GM12878 (cell line): ENCODE data around the gene BDH1. TPM values are rescaled to one million over a fixed set of nuclear protein-coding genes. Genes with fewer than 3 reads are reported as not detected.

Experiments
- BACH1 ChIP-seq: fragments of 450-650 bp; IDR thresholded peaks from 2 replicates; pipeline ENCODE4 v1.6.1; 2017; ENCODE audit warnings: mild to moderate bottlenecking, borderline replicate concordance
- CHD2 ChIP-seq: IDR thresholded peaks from 2 replicates; pipeline ENCODE4 v1.6.1; 2011; ENCODE audit warnings: low read depth, low read length, improper control_type of control experiment, borderline replicate concordance
- CTCF ChIP-seq, 3 experiments: IDR thresholded peaks in 2 of 3; conservative IDR thresholded peaks in 1 of 3; 2 replicates each; pipeline ENCODE4 v1.5.1; 2011; ENCODE audit warnings: low read depth in 3 of 3, low read length in 3 of 3, mild to moderate bottlenecking in 3 of 3, control low read depth in 2 of 3, moderate library complexity in 2 of 3, inconsistent platforms in 1 of 3, mixed read lengths in 1 of 3; ENCODE audit not compliant: control insufficient read depth in 2 of 3, insufficient read depth in 1 of 3; ENCODE audit errors: extremely low read depth in 1 of 3
- EGR1 ChIP-seq, 2 experiments: IDR thresholded peaks; 1 replicate in 1 of 2; 2 replicates in 1 of 2; pipeline ENCODE4 v1.6.1; 2011 to 2012; ENCODE audit warnings: low read depth in 2 of 2, low read length in 2 of 2, borderline replicate concordance in 1 of 2, mild to moderate bottlenecking in 1 of 2, moderate library complexity in 1 of 2
- HDAC6 ChIP-seq: fragments of 200-600 bp; sonication (generic); IDR thresholded peaks from one replicate; pipeline ENCODE4 v1.8.0; 2017; ENCODE audit warnings: antibody characterized with exemption; ENCODE audit not compliant: unreplicated experiment
- IKZF1 ChIP-seq: fragments of 450-650 bp; conservative IDR thresholded peaks from 2 replicates; pipeline ENCODE4 v1.6.1; 2017; ENCODE audit warnings: antibody characterized with exemption, mild to moderate bottlenecking
- IRF3 ChIP-seq: fragments of 450-650 bp; IDR thresholded peaks from 2 replicates; pipeline ENCODE4 v1.6.1; 2014; ENCODE audit warnings: mild to moderate bottlenecking
- NBN ChIP-seq: fragments of 450-650 bp; IDR thresholded peaks from 2 replicates; pipeline ENCODE4 v1.6.1; 2016
- NFYB ChIP-seq: IDR thresholded peaks from 2 replicates; pipeline ENCODE4 v1.6.1; 2011; ENCODE audit warnings: low read depth, mild to moderate bottlenecking, low read length, improper control_type of control experiment, moderate library complexity; ENCODE audit not compliant: insufficient read depth
- NKRF ChIP-seq: fragments of 450-650 bp; conservative IDR thresholded peaks from 2 replicates; pipeline ENCODE4 v1.6.1; 2017; ENCODE audit warnings: mild to moderate bottlenecking, moderate library complexity
- PKNOX1 ChIP-seq: fragments of 450-650 bp; IDR thresholded peaks from 2 replicates; pipeline ENCODE4 v1.6.1; 2016; ENCODE audit warnings: mild to moderate bottlenecking
- POLR2AphosphoS2 ChIP-seq: IDR thresholded peaks from 2 replicates; pipeline ENCODE4 v1.6.1; 2011; ENCODE audit warnings: low read depth, mild to moderate bottlenecking, low read length, improper control_type of control experiment, moderate library complexity
- POU2F2 ChIP-seq: IDR thresholded peaks from 3 replicates; pipeline ENCODE4 v1.6.1; 2011; ENCODE audit warnings: low read depth, mild to moderate bottlenecking, low read length, borderline replicate concordance
- RB1 ChIP-seq: fragments of 450-650 bp; formaldehyde crosslinking; IDR thresholded peaks from 2 replicates; pipeline ENCODE4 v1.6.1; 2017; ENCODE audit warnings: mild to moderate bottlenecking, borderline replicate concordance
- RFX5 ChIP-seq: IDR thresholded peaks from 2 replicates; pipeline ENCODE4 v1.6.1; 2011; ENCODE audit warnings: low read depth, low read length, improper control_type of control experiment
- RUNX3 ChIP-seq: IDR thresholded peaks from 2 replicates; pipeline ENCODE4 v1.6.1; 2012; ENCODE audit warnings: low read length, inconsistent platforms
- SIX5 ChIP-seq: IDR thresholded peaks from 2 replicates; pipeline ENCODE4 v1.6.1; 2011; ENCODE audit warnings: mild to moderate bottlenecking, low read depth, low read length, moderate library complexity; ENCODE audit not compliant: severe bottlenecking
- SMC3 ChIP-seq: IDR thresholded peaks from 2 replicates; pipeline ENCODE4 v1.6.1; 2011; ENCODE audit warnings: low read length, improper control_type of control experiment, borderline replicate concordance
- TAF1 ChIP-seq: IDR thresholded peaks from 2 replicates; pipeline ENCODE4 v1.6.1; 2011; ENCODE audit warnings: mild to moderate bottlenecking, low read depth, low read length, borderline replicate concordance
- USF1 ChIP-seq: IDR thresholded peaks from 2 replicates; pipeline ENCODE4 v1.6.1; 2011; ENCODE audit warnings: borderline replicate concordance, low read depth, mild to moderate bottlenecking, moderate library complexity, mixed read lengths, low read length; ENCODE audit not compliant: insufficient read depth; ENCODE audit errors: extremely low read length
- ZNF384 ChIP-seq: IDR thresholded peaks from 2 replicates; pipeline ENCODE4 v1.6.1; 2012; ENCODE audit warnings: low read depth, mild to moderate bottlenecking, low read length, improper control_type of control experiment, borderline replicate concordance
- ZZZ3 ChIP-seq: IDR thresholded peaks from 2 replicates; pipeline ENCODE4 v1.6.1; 2011; ENCODE audit warnings: low read depth; ENCODE audit not compliant: control insufficient read depth, insufficient read length
- polyA plus RNA-seq, 11 experiments: library from polyadenylated mRNA; depleted of rRNA in 4 of 11; unstranded in 6 of 11; stranded (reverse) in 5 of 11; fragments of >200 nt; fragmentation: Nextera tagmentation in 4 of 11; fragmentation: Illumina TruSeq in 1 of 11; extraction: Ambion mirVana in 4 of 11; extraction: Trizol in 1 of 11; gene quantifications; 1 replicate in 1 of 11; 2 replicates in 10 of 11; pipeline versions ENCODE4 v1.2.1 to v1.2.3, GENCODE V29; 2011 to 2016; ENCODE audit warnings: inconsistent platforms in 2 of 11, missing spikeins in 2 of 11, low read depth in 1 of 11
- total RNA-seq, 4 experiments: library from RNA; depleted of rRNA in 3 of 4; stranded (reverse); fragments of >200 nt in 3 of 4; fragmentation: Illumina TruSeq in 1 of 4; extraction: Trizol in 1 of 4; gene quantifications; 2 replicates each; pipeline versions ENCODE4 v1.2.1 to v1.2.3, GENCODE V29; 2013 to 2021

The BDH1 gene
- total and polyA plus RNA-seq, 10 of the 15 experiments (the other 5 are each of a cell fraction or from before 2014, with no cell fraction given): 11.3 to 84.5 (median 60.3) TPM

GRCh38 chr3:197554562-197555280, 1.0 kb downstream of the BDH1 start (continued):
- TF ChIP-seq NBN (peak; percentile 58; the same call in 1 of the 2 replicates), RB1 (0 out of 2 replicates have a peak, but pooled peaks have one; percentile 33), NFYB (peak; percentile 93), RFX5 (peak; percentile 75; the same call in 1 of the 2 replicates), HDAC6 (peak; percentile 31), ZNF384 (peak; percentile 86), BACH1 (0 out of 2 replicates have a peak, but pooled peaks have one; percentile 6), PKNOX1 (peak; percentile 73), CTCF (IDR thresholded peaks at IDR 0.05 in 2 of 3, conservative IDR thresholded peaks at IDR 0.05 in 1 of 3; ENCODE audit: control insufficient read depth in 2 of 3, extremely low read depth in 1 of 3, insufficient read depth in 1 of 3, low read depth in 3 of 3, low read length in 3 of 3) (peak; percentile 51 to 65 (median 60)), TAF1 (peak; percentile 57), USF1 (peak; percentile 4), ZZZ3 (no peak), POU2F2 (peak; percentile 24; the same call in 1 of the 3 replicates), NKRF (peak; percentile 79), RUNX3 (peak; percentile 54), SIX5 (peak; percentile 15), EGR1 (IDR thresholded peaks at IDR 0.05; ENCODE audit: borderline replicate concordance in 1 of 2, low read depth in 2 of 2, low read length in 2 of 2) (peak in 1 of 2 experiments; percentile 23; a peak in 1 of 3 replicates), IRF3 (0 out of 2 replicates have a peak, but pooled peaks have one; percentile 31), SMC3 (no peak), POLR2AphosphoS2 (0 out of 2 replicates have a peak, but pooled peaks have one; percentile 41), CHD2 (peak; percentile 94), IKZF1 (peak; percentile 65)
